ENCODE results near the gene RNF25. TPM values are rescaled to one million over a fixed set of nuclear protein-coding genes. Genes with fewer than 3 reads are reported as not detected.

RNF25 gene
- total RNA-seq, 1 donor: 21.1 TPM

- Histone ChIP-seq H3K4me1 (ENCODE audit: insufficient read depth, low read length) (peaks cover 10% of the 10 kb centered on the region), H3K9me3 (ENCODE audit: low read depth, low read length) (no peaks in the 10 kb centered on the region), H3K27me3 (ENCODE audit: insufficient read depth, low read length) (no peaks in the 10 kb centered on the region), H3K4me3 (ENCODE audit: low read length) (no peak overlapping the region)
Observed at GRCh38 chr2:218622606-218623365, 49.0 kb downstream of the RNF25 start.

- Histone ChIP-seq H3K27me3 (ENCODE audit: insufficient read depth, low read length) (no peaks in the 10 kb centered on the region), H3K4me3 (ENCODE audit: low read length) (no peak overlapping the region), H3K4me1 (ENCODE audit: insufficient read depth, low read length) (peaks cover 10% of the 10 kb centered on the region), H3K9me3 (ENCODE audit: low read depth, low read length) (no peaks in the 10 kb centered on the region)
Observed at GRCh38 chr2:218621007-218621406, 50.8 kb downstream of the RNF25 start.

GRCh38 chr2:218618102-218618860, 53.5 kb downstream of the RNF25 start:
- no peaks in the 10 kb centered on the region for H3K9me3 ChIP-seq (ENCODE audit: low read depth, low read length)
- peaks cover 8% of the 10 kb centered on the region for H3K4me1 ChIP-seq (ENCODE audit: insufficient read depth, low read length)
- H3K4me3 ChIP-seq (ENCODE audit: low read length): no peak overlapping the region
- no peaks in the 10 kb centered on the region for H3K27me3 ChIP-seq (ENCODE audit: insufficient read depth, low read length)

GRCh38 chr2:218615868-218616315, 55.9 kb downstream of the RNF25 start:
- Histone ChIP-seq H3K4me1 (ENCODE audit: insufficient read depth, low read length) (no peaks in the 10 kb centered on the region), H3K4me3 (ENCODE audit: low read length) (no peak overlapping the region), H3K27me3 (ENCODE audit: insufficient read depth, low read length) (no peaks in the 10 kb centered on the region), H3K9me3 (ENCODE audit: low read depth, low read length) (no peaks in the 10 kb centered on the region)

Other genes starting within 250 kb of the RNF25 start
- gene USP37, start 103.7 kb downstream of the RNF25 start, total RNA-seq: 20.0 TPM
- gene CNOT9, start 103.2 kb downstream of the RNF25 start, total RNA-seq: 65.9 TPM
- gene PLCD4, start 64.1 kb downstream of the RNF25 start, total RNA-seq: 0.21 TPM
- 23.4 TPM for gene ZNF142, start 12.4 kb downstream of the RNF25 start, total RNA-seq
- 3.4 TPM for gene BCS1L, start 12.3 kb downstream of the RNF25 start, total RNA-seq
- gene STK36, start 84 bp upstream of the RNF25 start, total RNA-seq: 2.0 TPM
- gene TTLL4, start 38.8 kb upstream of the RNF25 start, total RNA-seq: 10.4 TPM
- 10.8 TPM for gene CYP27A1, start 110.1 kb upstream of the RNF25 start, total RNA-seq
- gene PRKAG3, start 159.8 kb upstream of the RNF25 start, total RNA-seq: not detected
- gene WNT6, start 187.8 kb upstream of the RNF25 start, total RNA-seq: not detected
- 1.5 TPM for gene WNT10A, start 208.8 kb upstream of the RNF25 start, total RNA-seq

Measured in mononuclear cell (primary cell).